GM23338 (cell line): Measurements from ENCODE around the gene RDH5. TPM values are rescaled to one million over a fixed set of nuclear protein-coding genes. Genes with fewer than 3 reads are reported as not detected.

Experiments used
- ATAC-seq: fragments of 200-7000 bp; cut with Tn5 transposase; 3 replicates; pipeline ENCODE4 v1.9.1; 2020
- DNase-seq: peaks from one replicate; pipeline ENCODE4 v3.0.0-alpha.2; 2015; ENCODE audit warnings: low spot score
- H2AFZ ChIP-seq: fragments of 200-600 bp; sonication (generic); 2 replicates; pipeline ENCODE4 v1.8.0; 2016; ENCODE audit warnings: antibody characterized with exemption, mild to moderate bottlenecking, moderate library complexity
- H3F3A ChIP-seq: fragments of 200-600 bp; sonication (generic); replicated peaks from 2 replicates; pipeline ENCODE4 v1.8.0; 2017; ENCODE audit warnings: antibody characterized with exemption, mixed run types, low read depth
- H3K27ac ChIP-seq: fragments of 200-600 bp; sonication (generic); 2 replicates; pipeline ENCODE4 v1.6.1; 2016; ENCODE audit warnings: low read depth
- H3K27me3 ChIP-seq: fragments of 200-600 bp; sonication (generic); 2 replicates; pipeline ENCODE4 v1.8.0; 2016; ENCODE audit warnings: mild to moderate bottlenecking, mixed run types, moderate library complexity; ENCODE audit not compliant: insufficient read depth
- H3K36me3 ChIP-seq: fragments of 200-600 bp; sonication (generic); 2 replicates; pipeline ENCODE4 v1.8.0; 2016; ENCODE audit warnings: mild to moderate bottlenecking; ENCODE audit not compliant: insufficient read depth
- H3K4me1 ChIP-seq: fragments of 200-600 bp; sonication (generic); 2 replicates; pipeline ENCODE4 v1.8.0; 2016; ENCODE audit warnings: mild to moderate bottlenecking, moderate library complexity; ENCODE audit not compliant: insufficient read depth
- H3K4me2 ChIP-seq: fragments of 200-600 bp; sonication (generic); 2 replicates; pipeline ENCODE4 v1.7.1; 2017; ENCODE audit warnings: mixed run types
- H3K4me3 ChIP-seq: fragments of 200-600 bp; sonication (generic); 2 replicates; pipeline ENCODE4 v1.6.1; 2016; ENCODE audit warnings: mixed run types
- H3K79me2 ChIP-seq: fragments of 200-600 bp; sonication (generic); replicated peaks from 2 replicates; pipeline ENCODE4 v1.8.0; 2017; ENCODE audit warnings: mild to moderate bottlenecking; ENCODE audit not compliant: insufficient read depth
- H3K9me2 ChIP-seq: fragments of 200-600 bp; sonication (generic); 2 replicates; pipeline ENCODE4 v1.8.0; 2017; ENCODE audit not compliant: insufficient read depth
- H4K20me1 ChIP-seq: fragments of 200-600 bp; sonication (generic); replicated peaks from 2 replicates; pipeline ENCODE4 v1.8.0; 2017; ENCODE audit warnings: mild to moderate bottlenecking; ENCODE audit not compliant: insufficient read depth
- H3K27ac Mint-ChIP-seq: 2 replicates; pipeline ENCODE4 v1.8.0; 2020; ENCODE audit warnings: inconsistent platforms, mild to moderate bottlenecking, moderate library complexity, mixed read lengths
- H3K27me3 Mint-ChIP-seq: 3 replicates; pipeline ENCODE4 v1.8.0; 2022; ENCODE audit warnings: low read depth, mild to moderate bottlenecking, moderate library complexity, mixed read lengths, inconsistent platforms; ENCODE audit not compliant: insufficient read depth, poor library complexity
- H3K36me3 Mint-ChIP-seq: 3 replicates; pipeline ENCODE4 v1.8.0; 2021; ENCODE audit warnings: low read depth, mild to moderate bottlenecking, inconsistent platforms, moderate library complexity, mixed read lengths
- H3K4me1 Mint-ChIP-seq: 3 replicates; pipeline ENCODE4 v1.8.0; 2020; ENCODE audit warnings: mild to moderate bottlenecking, inconsistent platforms, mixed read lengths
- H3K4me3 Mint-ChIP-seq: 3 replicates; pipeline ENCODE4 v1.8.0; 2021; ENCODE audit warnings: moderate library complexity, mild to moderate bottlenecking, inconsistent platforms, mixed read lengths
- H3K9me3 Mint-ChIP-seq: 3 replicates; pipeline ENCODE4 v1.8.0; 2020; ENCODE audit warnings: moderate library complexity, mild to moderate bottlenecking, inconsistent platforms, mixed read lengths
- JUNB ChIP-seq: IDR thresholded peaks from one replicate; pipeline ENCODE4 v1.6.1; 2016; ENCODE audit warnings: antibody characterized with exemption; ENCODE audit not compliant: unreplicated experiment
- NANOG ChIP-seq: IDR thresholded peaks from 2 replicates; pipeline ENCODE4 v1.6.1; 2016; ENCODE audit warnings: antibody characterized with exemption, borderline replicate concordance
- ZNF114 ChIP-seq: fragments of 250-450 bp; sonication (Bioruptor Pico); IDR thresholded peaks from 2 replicates; pipeline ENCODE4 v1.5.0; 2020; ENCODE audit warnings: mild to moderate bottlenecking, moderate library complexity
- ZNF331 ChIP-seq: fragments of 250-450 bp; sonication (Bioruptor Pico); IDR thresholded peaks from 2 replicates; pipeline ENCODE4 v1.5.0; 2020; ENCODE audit warnings: low read depth, mild to moderate bottlenecking, moderate library complexity
- polyA plus RNA-seq: library from polyadenylated mRNA; unstranded; fragments of >200 nt; fragmentation: Nextera tagmentation; extraction: Ambion mirVana; gene quantifications from 2 replicates; pipeline ENCODE4 v1.2.1, GENCODE V29; 2016
- total RNA-seq: library from RNA; depleted of rRNA; stranded (reverse); fragments of >200 nt; shearing (Covaris generic); gene quantifications from 2 replicates; pipeline ENCODE4 v1.2.3, GENCODE V29; 2014
- TF ChIP-seq, protein P1 (sequence below): fragments of 250-450 bp; sonication (Bioruptor Pico); IDR thresholded peaks from 2 replicates; pipeline ENCODE4 v1.5.0; 2020; ENCODE audit warnings: mild to moderate bottlenecking, moderate library complexity
- TF ChIP-seq, protein P2 (sequence below): IDR thresholded peaks from 2 replicates; pipeline ENCODE4 v1.6.1; 2016; ENCODE audit warnings: antibody characterized with exemption

The RDH5 gene
- total and polyA plus RNA-seq, 2 experiments from 2014 or later, result 3.9 to 7.5 TPM

DNA sequence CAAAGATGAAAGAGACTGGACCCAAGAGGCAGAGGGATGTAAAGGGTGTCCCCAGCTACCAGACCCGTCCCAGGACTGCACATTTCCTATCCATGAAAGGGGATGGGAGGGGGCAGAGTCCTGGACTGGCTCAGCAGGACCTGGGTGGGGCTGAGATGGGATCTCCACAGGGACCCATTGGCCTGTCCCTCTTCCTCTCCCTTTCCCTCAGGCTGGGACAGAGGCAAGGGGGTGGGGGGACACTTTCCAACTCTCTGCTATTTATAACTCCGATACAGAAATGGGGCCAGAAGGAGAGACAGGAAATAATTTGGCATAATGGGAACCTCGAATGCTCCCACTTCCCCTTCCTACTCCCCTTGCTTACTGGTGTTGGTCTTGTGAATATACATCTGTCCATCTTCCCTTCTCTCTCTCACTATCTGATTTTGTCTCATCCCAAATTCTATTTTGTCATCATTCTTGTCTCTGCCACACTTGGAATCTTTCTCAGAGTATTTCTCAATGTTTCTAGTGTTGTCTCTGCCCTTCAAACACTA lies 11.4 kb upstream of the RDH5 start (continued):
- TF ChIP-seq, protein P1, sequence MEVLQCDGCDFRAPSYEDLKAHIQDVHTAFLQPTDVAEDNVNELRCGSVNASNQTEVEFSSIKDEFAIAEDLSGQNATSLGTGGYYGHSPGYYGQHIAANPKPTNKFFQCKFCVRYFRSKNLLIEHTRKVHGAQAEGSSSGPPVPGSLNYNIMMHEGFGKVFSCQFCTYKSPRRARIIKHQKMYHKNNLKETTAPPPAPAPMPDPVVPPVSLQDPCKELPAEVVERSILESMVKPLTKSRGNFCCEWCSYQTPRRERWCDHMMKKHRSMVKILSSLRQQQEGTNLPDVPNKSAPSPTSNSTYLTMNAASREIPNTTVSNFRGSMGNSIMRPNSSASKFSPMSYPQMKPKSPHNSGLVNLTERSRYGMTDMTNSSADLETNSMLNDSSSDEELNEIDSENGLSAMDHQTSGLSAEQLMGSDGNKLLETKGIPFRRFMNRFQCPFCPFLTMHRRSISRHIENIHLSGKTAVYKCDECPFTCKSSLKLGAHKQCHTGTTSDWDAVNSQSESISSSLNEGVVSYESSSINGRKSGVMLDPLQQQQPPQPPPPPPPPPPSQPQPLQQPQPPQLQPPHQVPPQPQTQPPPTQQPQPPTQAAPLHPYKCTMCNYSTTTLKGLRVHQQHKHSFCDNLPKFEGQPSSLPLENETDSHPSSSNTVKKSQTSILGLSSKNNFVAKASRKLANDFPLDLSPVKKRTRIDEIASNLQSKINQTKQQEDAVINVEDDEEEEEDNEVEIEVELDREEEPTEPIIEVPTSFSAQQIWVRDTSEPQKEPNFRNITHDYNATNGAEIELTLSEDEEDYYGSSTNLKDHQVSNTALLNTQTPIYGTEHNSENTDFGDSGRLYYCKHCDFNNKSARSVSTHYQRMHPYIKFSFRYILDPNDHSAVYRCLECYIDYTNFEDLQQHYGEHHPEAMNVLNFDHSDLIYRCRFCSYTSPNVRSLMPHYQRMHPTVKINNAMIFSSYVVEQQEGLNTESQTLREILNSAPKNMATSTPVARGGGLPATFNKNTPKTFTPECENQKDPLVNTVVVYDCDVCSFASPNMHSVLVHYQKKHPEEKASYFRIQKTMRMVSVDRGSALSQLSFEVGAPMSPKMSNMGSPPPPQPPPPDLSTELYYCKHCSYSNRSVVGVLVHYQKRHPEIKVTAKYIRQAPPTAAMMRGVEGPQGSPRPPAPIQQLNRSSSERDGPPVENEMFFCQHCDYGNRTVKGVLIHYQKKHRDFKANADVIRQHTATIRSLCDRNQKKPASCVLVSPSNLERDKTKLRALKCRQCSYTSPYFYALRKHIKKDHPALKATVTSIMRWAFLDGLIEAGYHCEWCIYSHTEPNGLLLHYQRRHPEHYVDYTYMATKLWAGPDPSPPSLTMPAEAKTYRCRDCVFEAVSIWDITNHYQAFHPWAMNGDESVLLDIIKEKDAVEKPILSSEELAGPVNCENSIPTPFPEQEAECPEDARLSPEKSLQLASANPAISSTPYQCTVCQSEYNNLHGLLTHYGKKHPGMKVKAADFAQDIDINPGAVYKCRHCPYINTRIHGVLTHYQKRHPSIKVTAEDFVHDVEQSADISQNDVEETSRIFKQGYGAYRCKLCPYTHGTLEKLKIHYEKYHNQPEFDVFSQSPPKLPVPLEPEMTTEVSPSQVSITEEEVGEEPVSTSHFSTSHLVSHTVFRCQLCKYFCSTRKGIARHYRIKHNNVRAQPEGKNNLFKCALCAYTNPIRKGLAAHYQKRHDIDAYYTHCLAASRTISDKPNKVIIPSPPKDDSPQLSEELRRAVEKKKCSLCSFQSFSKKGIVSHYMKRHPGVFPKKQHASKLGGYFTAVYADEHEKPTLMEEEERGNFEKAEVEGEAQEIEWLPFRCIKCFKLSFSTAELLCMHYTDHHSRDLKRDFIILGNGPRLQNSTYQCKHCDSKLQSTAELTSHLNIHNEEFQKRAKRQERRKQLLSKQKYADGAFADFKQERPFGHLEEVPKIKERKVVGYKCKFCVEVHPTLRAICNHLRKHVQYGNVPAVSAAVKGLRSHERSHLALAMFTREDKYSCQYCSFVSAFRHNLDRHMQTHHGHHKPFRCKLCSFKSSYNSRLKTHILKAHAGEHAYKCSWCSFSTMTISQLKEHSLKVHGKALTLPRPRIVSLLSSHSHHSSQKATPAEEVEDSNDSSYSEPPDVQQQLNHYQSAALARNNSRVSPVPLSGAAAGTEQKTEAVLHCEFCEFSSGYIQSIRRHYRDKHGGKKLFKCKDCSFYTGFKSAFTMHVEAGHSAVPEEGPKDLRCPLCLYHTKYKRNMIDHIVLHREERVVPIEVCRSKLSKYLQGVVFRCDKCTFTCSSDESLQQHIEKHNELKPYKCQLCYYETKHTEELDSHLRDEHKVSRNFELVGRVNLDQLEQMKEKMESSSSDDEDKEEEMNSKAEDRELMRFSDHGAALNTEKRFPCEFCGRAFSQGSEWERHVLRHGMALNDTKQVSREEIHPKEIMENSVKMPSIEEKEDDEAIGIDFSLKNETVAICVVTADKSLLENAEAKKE (CRISPR knock-in tag), result no peak
- TF ChIP-seq ZNF331 (CRISPR knock-in tag) (no peak), NANOG (no peak), ZNF114 (CRISPR knock-in tag) (no peak)
- TF ChIP-seq, protein P2, sequence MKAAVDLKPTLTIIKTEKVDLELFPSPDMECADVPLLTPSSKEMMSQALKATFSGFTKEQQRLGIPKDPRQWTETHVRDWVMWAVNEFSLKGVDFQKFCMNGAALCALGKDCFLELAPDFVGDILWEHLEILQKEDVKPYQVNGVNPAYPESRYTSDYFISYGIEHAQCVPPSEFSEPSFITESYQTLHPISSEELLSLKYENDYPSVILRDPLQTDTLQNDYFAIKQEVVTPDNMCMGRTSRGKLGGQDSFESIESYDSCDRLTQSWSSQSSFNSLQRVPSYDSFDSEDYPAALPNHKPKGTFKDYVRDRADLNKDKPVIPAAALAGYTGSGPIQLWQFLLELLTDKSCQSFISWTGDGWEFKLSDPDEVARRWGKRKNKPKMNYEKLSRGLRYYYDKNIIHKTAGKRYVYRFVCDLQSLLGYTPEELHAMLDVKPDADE, result no peak

DNA sequence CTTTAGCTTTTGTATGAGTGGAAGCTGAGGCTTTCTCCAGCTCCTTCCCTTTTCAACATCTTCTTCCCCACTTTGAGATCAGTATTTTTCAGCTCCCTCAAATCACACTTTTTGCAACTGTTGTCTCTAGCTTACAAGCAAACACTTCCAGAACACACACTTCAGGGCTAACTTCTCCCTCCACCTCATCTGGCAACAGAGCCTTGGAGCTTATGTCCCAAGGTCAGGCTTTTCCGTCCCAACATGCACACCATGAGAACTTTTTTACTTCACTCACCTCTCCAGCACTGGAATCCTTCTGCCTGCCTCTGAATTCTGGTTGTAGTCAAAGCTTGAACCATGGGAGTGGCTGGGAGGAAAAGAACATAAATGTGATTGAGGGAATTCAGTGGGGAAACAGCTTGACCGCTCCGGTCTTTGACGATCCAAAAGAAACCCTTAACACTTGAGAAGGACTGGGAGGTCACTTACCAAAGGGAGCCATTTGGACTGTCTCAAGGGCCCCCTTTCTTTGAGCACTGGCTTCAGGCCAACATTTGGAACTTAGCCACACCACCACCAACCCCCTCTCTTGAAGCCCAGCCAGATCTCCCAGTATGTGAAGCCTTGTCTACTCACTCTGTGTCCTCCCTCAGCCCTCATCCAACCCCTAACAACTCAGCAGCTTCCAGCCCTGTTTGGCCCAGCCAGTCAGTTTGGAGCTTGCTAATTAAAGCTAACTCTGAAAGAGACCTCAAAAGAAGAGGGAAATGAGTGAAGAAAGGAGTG lies 8.2 kb upstream of the RDH5 start:
- peaks cover 6% of the 10 kb centered on the region for H3K79me2 ChIP-seq
- DNase-seq, result no peak
- Mint-ChIP-seq H3K27me3 (peaks cover 22% of the 10 kb centered on the region), H3K4me3 (no peak overlapping the region), H3K4me1 (peaks cover 24% of the 10 kb centered on the region), H3K9me3 (peaks cover 6% of the 10 kb centered on the region; the same call in 2 of the 3 replicates), H3K36me3 (peaks cover 4% of the 10 kb centered on the region; the same call in 2 of the 3 replicates), H3K27ac (no peak overlapping the region)
- no peaks in the 10 kb centered on the region for H4K20me1 ChIP-seq
- no peaks in the 10 kb centered on the region for H3K36me3 ChIP-seq
- no peak for ATAC-seq
- no peak overlapping the region for H3K4me2 ChIP-seq
- H2AFZ ChIP-seq, result no peak overlapping the region
- H3K9me2 ChIP-seq, result no peaks in the 10 kb centered on the region
- peaks cover 20% of the 10 kb centered on the region for H3K4me1 ChIP-seq
- H3K27me3 ChIP-seq, result peaks cover 9% of the 10 kb centered on the region; the same call in 1 of the 2 replicates
- peaks cover 16% of the 10 kb centered on the region; the same call in 1 of the 2 replicates for H3F3A ChIP-seq
- no peak overlapping the region for H3K27ac ChIP-seq
- no peak overlapping the region for H3K4me3 ChIP-seq
- TF ChIP-seq JUNB, result no peak
- TF ChIP-seq, protein P1 (CRISPR knock-in tag), result no peak
